Measurements from ENCODE around the gene CSNK2A2. TPM values are rescaled to one million over a fixed set of nuclear protein-coding genes. Genes with fewer than 3 reads are reported as not detected.
A peak's percentile ranks its signal among the peaks of the same experiment; 100 is the strongest.

The CSNK2A2 gene
- total and polyA plus RNA-seq, 7 donors: 27.1 to 47.0 (median 41.1) TPM

GRCh38 chr16:58118801-58119508, 79.0 kb downstream of the CSNK2A2 start:
- H3K27ac ChIP-seq: no peak overlapping the region
- H3K27me3 ChIP-seq (ENCODE audit: insufficient read depth in 3 of 3, low read length in 2 of 3): no peaks in the 10 kb centered on the region
- H3K4me3 ChIP-seq: no peak overlapping the region
- H3K9me3 ChIP-seq: no peaks in the 10 kb centered on the region
- peaks cover 0 to 28% of the 10 kb centered on the region in 2 donors for H3K36me3 ChIP-seq (ENCODE audit: insufficient read depth in 1 of 2, low read depth in 1 of 2)
- peaks cover 20% of the 10 kb centered on the region for H3K4me1 ChIP-seq
- no peak for DNase-seq
- TF ChIP-seq CTCF (IDR thresholded peaks at IDR 0.05): no peak
- 36 to 51% (median 40%) methylated on average over 5 of the region's 5 CpGs for WGBS, 3 donors
- ATAC-seq: peak in 2 of 4 donors; percentile 44 to 70
- intact Hi-C loops (cut with DNase I): no loop called here

GRCh38 chr16:58116529-58116928, 81.4 kb downstream of the CSNK2A2 start:
- Histone ChIP-seq H3K27ac (no peak overlapping the region), H3K4me3 (no peak overlapping the region), H3K36me3 (ENCODE audit: insufficient read depth in 1 of 2, low read depth in 1 of 2) (peaks cover 0 to 44% of the 10 kb centered on the region in 2 donors), H3K9me3 (no peaks in the 10 kb centered on the region), H3K4me1 (peaks cover 15% of the 10 kb centered on the region), H3K27me3 (ENCODE audit: insufficient read depth in 3 of 3, low read length in 2 of 3) (no peaks in the 10 kb centered on the region)
- 88 to 97% (median 97%) methylated on average over 6 of the region's 6 CpGs for WGBS, 3 donors
- intact Hi-C loops (cut with DNase I): no loop called here
- TF ChIP-seq CTCF (IDR thresholded peaks at IDR 0.05): no peak
- no peak for DNase-seq
- no peak for ATAC-seq

- intact Hi-C loops (cut with DNase I): no loop called here
- Histone ChIP-seq H3K4me3 (no peak overlapping the region), H3K27ac (no peak overlapping the region), H3K4me1 (peaks cover 10% of the 10 kb centered on the region), H3K27me3 (ENCODE audit: insufficient read depth in 3 of 3, low read length in 2 of 3) (no peaks in the 10 kb centered on the region), H3K36me3 (ENCODE audit: insufficient read depth in 1 of 2, low read depth in 1 of 2) (peaks cover 0 to 44% of the 10 kb centered on the region in 2 donors), H3K9me3 (no peaks in the 10 kb centered on the region)
- no peak for DNase-seq
- WGBS, 3 donors: 56 to 71% (median 64%) methylated on average over 6 of the region's 6 CpGs
- TF ChIP-seq CTCF (IDR thresholded peaks at IDR 0.05): no peak
- no peak for ATAC-seq
These were observed 81.8 kb downstream of the CSNK2A2 start for GRCh38 chr16:58116081-58116480.

GRCh38 chr16:58114827-58115825, 82.8 kb downstream of the CSNK2A2 start:
- Histone ChIP-seq H3K27ac (peak overlapping the region; percentile 31), H3K4me1 (peaks cover 10% of the 10 kb centered on the region), H3K27me3 (ENCODE audit: insufficient read depth in 3 of 3, low read length in 2 of 3) (no peaks in the 10 kb centered on the region), H3K36me3 (ENCODE audit: insufficient read depth in 1 of 2, low read depth in 1 of 2) (peaks cover 0 to 44% of the 10 kb centered on the region in 2 donors), H3K4me3 (no peak overlapping the region), H3K9me3 (no peaks in the 10 kb centered on the region)
- TF ChIP-seq CTCF (IDR thresholded peaks at IDR 0.05): no peak
- WGBS, 3 donors: 72 to 84% (median 78%) methylated on average over 23 of the region's 23 CpGs
- ATAC-seq (no peak), DNase-seq (no peak)
- intact Hi-C loops (cut with DNase I): no loop called here
